HEK293T (cell line): Measurements from ENCODE around the gene ASF1A.

Experiments used
- CTCF ChIA-PET: fragments of 350-600 bp; formaldehyde crosslinking; extraction: SDS; loops from one replicate; lab custom pipeline; 2021; ENCODE audit warnings: antibody characterized with exemption, inconsistent platforms; lab: Yijun Ruan, JAX
- POLR2A ChIA-PET: fragments of 350-600 bp; formaldehyde crosslinking; extraction: SDS; loops from one replicate; lab custom pipeline; 2020; ENCODE audit warnings: antibody characterized with exemption, inconsistent platforms; lab: Yijun Ruan, JAX
- DNase-seq: peaks from one replicate; pipeline ENCODE4 v3.0.0; 2012; ENCODE audit warnings: mixed read lengths; ENCODE audit errors: extremely low spot score
- ARNT ChIP-seq: fragments of 450-650 bp; IDR thresholded peaks from 2 replicates; pipeline ENCODE4 v1.6.1; 2017; ENCODE audit warnings: mild to moderate bottlenecking
- BHLHE40 ChIP-seq: fragments of 450-650 bp; IDR thresholded peaks from 2 replicates; pipeline ENCODE4 v1.6.1; 2016; ENCODE audit warnings: mild to moderate bottlenecking, moderate library complexity, borderline replicate concordance
- CTBP1 ChIP-seq: fragments of 450-650 bp; IDR thresholded peaks from 2 replicates; pipeline ENCODE4 v1.6.1; 2016; ENCODE audit warnings: borderline replicate concordance
- ELF4 ChIP-seq: fragments of 450-650 bp; IDR thresholded peaks from 2 replicates; pipeline ENCODE4 v1.6.1; 2017; ENCODE audit warnings: antibody characterized with exemption
- FOXA1 ChIP-seq: fragments of 450-650 bp; IDR thresholded peaks from 2 replicates; pipeline ENCODE4 v1.6.1; 2016; ENCODE audit warnings: mild to moderate bottlenecking
- FOXK2 ChIP-seq: fragments of 450-650 bp; IDR thresholded peaks from 2 replicates; pipeline ENCODE4 v1.6.1; 2016; ENCODE audit warnings: mild to moderate bottlenecking
- FOXM1 ChIP-seq: fragments of 450-650 bp; IDR thresholded peaks from 2 replicates; pipeline ENCODE4 v1.6.1; 2017; ENCODE audit warnings: mild to moderate bottlenecking, borderline replicate concordance
- HDGF ChIP-seq: fragments of 450-650 bp; IDR thresholded peaks from 2 replicates; pipeline ENCODE4 v1.6.1; 2017; ENCODE audit warnings: antibody characterized with exemption, borderline replicate concordance
- L3MBTL2 ChIP-seq: fragments of 450-650 bp; conservative IDR thresholded peaks from 2 replicates; pipeline ENCODE4 v1.6.1; 2016; ENCODE audit warnings: mild to moderate bottlenecking
- LEF1 ChIP-seq: fragments of 450-650 bp; IDR thresholded peaks from 2 replicates; pipeline ENCODE4 v1.6.1; 2017; ENCODE audit warnings: mild to moderate bottlenecking, borderline replicate concordance
- NFRKB ChIP-seq: fragments of 450-650 bp; IDR thresholded peaks from 2 replicates; pipeline ENCODE4 v1.6.1; 2016; ENCODE audit warnings: mild to moderate bottlenecking, moderate library complexity
- SP1 ChIP-seq: fragments of 450-650 bp; IDR thresholded peaks from 2 replicates; pipeline ENCODE4 v1.6.1; 2017
- SUZ12 ChIP-seq: fragments of 450-650 bp; IDR thresholded peaks from 2 replicates; pipeline ENCODE4 v1.6.1; 2016; ENCODE audit warnings: mild to moderate bottlenecking
- TARDBP ChIP-seq: fragments of 450-650 bp; IDR thresholded peaks from 2 replicates; pipeline ENCODE4 v1.6.1; 2016
- ZNF384 ChIP-seq: fragments of 450-650 bp; IDR thresholded peaks from 2 replicates; pipeline ENCODE4 v1.6.1; 2016
- TF ChIP-seq, protein P1 (sequence below): fragments of 450-650 bp; IDR thresholded peaks from 2 replicates; pipeline ENCODE4 v1.6.1; 2016

The ASF1A gene

DNA sequence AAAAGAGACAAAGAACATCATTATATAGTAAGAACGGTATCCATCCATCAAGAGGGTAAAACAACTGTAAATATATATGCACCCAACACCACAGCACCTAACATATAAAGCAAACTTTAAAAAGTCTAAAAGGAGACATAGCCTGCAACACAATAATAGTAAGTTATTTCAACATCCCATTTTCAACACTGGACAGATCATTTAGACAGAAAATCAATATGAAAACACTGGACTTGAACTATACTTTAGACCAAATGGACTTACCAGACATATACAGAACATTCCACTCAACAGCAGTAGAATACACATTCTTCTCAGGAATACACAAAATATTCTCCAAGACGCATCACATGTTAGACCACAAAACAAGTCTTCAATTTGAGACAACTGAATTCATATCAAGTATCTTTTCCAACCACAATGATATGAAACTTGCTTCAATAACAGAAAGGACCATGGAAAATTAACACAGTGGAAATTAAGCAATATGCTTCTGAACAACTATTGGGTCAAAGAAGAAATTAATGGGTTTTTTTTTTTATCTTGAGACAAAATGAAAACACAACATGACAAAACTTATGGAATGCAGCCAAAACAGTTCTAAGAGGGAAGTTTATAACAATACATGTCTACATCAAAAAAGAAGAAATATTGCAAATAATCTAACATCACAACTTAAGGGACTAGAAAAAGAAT is 23.9 kb upstream of the ASF1A start:
- DNase-seq, result no peak
- ChIA-PET CTCF (no interaction called here), POLR2A (no interaction called here)
- TF ChIP-seq LEF1, result no peak
- TF ChIP-seq TARDBP, result no peak
- no peak for TF ChIP-seq ARNT
- TF ChIP-seq, protein P1, sequence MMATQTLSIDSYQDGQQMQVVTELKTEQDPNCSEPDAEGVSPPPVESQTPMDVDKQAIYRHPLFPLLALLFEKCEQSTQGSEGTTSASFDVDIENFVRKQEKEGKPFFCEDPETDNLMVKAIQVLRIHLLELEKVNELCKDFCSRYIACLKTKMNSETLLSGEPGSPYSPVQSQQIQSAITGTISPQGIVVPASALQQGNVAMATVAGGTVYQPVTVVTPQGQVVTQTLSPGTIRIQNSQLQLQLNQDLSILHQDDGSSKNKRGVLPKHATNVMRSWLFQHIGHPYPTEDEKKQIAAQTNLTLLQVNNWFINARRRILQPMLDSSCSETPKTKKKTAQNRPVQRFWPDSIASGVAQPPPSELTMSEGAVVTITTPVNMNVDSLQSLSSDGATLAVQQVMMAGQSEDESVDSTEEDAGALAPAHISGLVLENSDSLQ, result no peak

DNA sequence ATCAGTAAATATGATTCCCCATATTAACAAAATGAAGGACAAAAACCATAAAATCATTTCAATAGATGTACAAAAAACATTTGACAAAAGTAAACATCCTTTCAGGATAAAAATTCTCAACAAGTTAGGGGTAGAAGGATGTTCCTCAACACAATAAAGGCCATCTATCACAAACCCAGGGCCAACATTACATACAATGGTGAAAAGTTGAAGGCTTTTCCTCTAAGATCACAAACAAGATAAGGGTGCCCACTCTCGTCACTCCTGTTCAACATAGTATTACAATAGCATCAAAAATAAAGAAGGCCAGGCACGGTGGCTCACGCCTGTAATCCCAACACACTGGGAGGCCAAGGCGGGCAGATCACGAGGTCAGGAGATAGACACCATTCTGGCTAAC is 22.6 kb upstream of the ASF1A start:
- TF ChIP-seq SP1 (no peak), HDGF (no peak), FOXM1 (no peak), LEF1 (no peak), L3MBTL2 (no peak), SUZ12 (no peak), CTBP1 (no peak), NFRKB (no peak), FOXA1 (no peak), BHLHE40 (no peak), TARDBP (no peak), ARNT (no peak)
- TF ChIP-seq, protein P1, result no peak
- ChIA-PET POLR2A (no interaction called here), CTCF (no interaction called here)
- no peak for DNase-seq

DNA sequence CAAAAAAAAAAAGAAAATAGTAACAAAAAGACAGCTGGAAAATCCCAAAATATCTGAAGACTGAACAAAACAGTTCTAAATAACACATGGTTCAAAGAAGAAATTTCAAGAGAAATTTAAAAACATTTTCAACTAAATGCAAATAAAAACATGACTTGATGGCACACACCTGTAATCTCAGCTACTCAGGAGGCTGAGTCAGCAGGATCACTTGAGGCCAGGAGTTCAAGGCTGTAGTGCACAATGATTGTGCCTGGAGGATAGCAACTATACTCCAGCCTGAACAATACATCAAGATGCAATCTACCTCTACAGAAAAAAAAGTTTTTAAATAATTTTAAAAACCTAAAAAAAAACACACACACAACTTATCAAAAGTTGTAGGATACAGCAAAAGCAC is 21.6 kb upstream of the ASF1A start:
- TF ChIP-seq FOXK2 (no peak), LEF1 (no peak), FOXA1 (no peak), ZNF384 (no peak), CTBP1 (no peak), SP1 (no peak), ELF4 (no peak), ARNT (no peak), FOXM1 (no peak)
- no peak for DNase-seq
- CTCF ChIA-PET, result no interaction called here
- POLR2A ChIA-PET, result no interaction called here

DNA sequence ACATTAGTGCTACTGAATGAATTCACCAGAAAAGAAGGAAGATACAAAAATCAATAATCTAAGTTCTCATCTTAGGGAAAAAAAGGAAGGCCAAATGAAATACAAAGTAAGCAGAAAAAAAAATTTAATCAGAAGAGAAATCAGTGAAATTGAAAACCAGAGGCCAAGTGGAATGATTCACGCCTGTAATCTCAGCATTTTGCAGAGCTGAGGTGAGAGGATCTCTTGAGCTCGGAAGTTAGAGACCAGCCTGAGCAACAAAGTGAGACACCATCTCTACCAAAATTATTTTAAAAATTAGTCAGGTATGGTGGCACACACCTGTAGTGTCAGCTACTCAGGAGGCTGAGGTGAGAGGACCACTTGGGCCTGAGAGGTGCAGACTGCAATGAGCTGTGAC is 21.2 kb upstream of the ASF1A start:
- ChIA-PET CTCF (no interaction called here), POLR2A (interaction anchor here (0.6 kb wide), 1 partner anchor 41 kb away, joined by 3 read pairs; no protein-coding TSS in a partner anchor)
- TF ChIP-seq FOXM1 (no peak), FOXK2 (no peak), ARNT (no peak), ELF4 (no peak), SUZ12 (no peak), ZNF384 (no peak), BHLHE40 (no peak), LEF1 (no peak), NFRKB (no peak), SP1 (no peak), FOXA1 (no peak), TARDBP (no peak)
- TF ChIP-seq, protein P1, result no peak
- no peak for DNase-seq

- no peak for DNase-seq
- CTCF ChIA-PET, result no interaction called here
- no peak for TF ChIP-seq ELF4
- TF ChIP-seq FOXA1, result no peak
- TF ChIP-seq TARDBP, result no peak
- TF ChIP-seq SP1, result no peak
- TF ChIP-seq FOXK2, result no peak
- no peak for TF ChIP-seq ZNF384
- TF ChIP-seq, protein P1, result no peak
- no peak for TF ChIP-seq FOXM1
- no peak for TF ChIP-seq LEF1
- no peak for TF ChIP-seq BHLHE40
- no peak for TF ChIP-seq L3MBTL2
- no peak for TF ChIP-seq ARNT
- POLR2A ChIA-PET, result interaction anchor here (0.6 to 1.7 kb wide), 2 partner anchors 9 to 42 kb away, joined by 3 read pairs; no protein-coding TSS in a partner anchor
Measured at GRCh38 chr6:118873239-118873638, 20.7 kb upstream of the ASF1A start.

DNA sequence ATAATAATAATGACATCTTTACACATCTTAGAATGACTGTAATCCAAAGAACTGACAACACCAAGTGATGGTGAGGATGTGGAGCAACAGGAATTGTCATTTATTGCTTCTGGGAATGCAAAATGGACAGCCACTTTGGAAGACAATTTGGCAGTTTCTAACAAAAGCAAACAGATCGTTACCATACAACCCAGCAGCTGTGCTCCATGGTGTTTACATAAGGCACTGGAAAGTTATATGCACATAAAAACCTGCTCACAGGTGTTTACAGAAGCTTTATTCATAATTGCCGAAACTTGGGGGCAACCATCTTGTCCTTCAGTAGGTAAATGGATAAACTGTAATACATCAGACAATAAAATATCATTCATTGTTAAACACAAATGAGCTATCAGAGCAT is 18.3 kb upstream of the ASF1A start:
- no peak for DNase-seq
- ChIA-PET CTCF (no interaction called here), POLR2A (interaction anchor here (1.0 kb wide), 1 partner anchor 19 kb away, joined by 3 read pairs; no protein-coding TSS in a partner anchor)
- TF ChIP-seq FOXA1, result no peak
- no peak for TF ChIP-seq SUZ12
- TF ChIP-seq TARDBP, result no peak
- no peak for TF ChIP-seq SP1
- TF ChIP-seq FOXM1, result no peak
- TF ChIP-seq CTBP1, result no peak
- TF ChIP-seq, protein P1, result no peak
- TF ChIP-seq L3MBTL2, result no peak
- no peak for TF ChIP-seq ZNF384
